Measurements from ENCODE around the gene CRIP1.

The CRIP1 gene

GRCh38 chr14:105532735-105533141 is 46.1 kb downstream of the CRIP1 start:
- TF ChIP-seq, protein P1, sequence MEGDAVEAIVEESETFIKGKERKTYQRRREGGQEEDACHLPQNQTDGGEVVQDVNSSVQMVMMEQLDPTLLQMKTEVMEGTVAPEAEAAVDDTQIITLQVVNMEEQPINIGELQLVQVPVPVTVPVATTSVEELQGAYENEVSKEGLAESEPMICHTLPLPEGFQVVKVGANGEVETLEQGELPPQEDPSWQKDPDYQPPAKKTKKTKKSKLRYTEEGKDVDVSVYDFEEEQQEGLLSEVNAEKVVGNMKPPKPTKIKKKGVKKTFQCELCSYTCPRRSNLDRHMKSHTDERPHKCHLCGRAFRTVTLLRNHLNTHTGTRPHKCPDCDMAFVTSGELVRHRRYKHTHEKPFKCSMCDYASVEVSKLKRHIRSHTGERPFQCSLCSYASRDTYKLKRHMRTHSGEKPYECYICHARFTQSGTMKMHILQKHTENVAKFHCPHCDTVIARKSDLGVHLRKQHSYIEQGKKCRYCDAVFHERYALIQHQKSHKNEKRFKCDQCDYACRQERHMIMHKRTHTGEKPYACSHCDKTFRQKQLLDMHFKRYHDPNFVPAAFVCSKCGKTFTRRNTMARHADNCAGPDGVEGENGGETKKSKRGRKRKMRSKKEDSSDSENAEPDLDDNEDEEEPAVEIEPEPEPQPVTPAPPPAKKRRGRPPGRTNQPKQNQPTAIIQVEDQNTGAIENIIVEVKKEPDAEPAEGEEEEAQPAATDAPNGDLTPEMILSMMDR (IDR thresholded peaks at IDR 0.05; ENCODE audit: insufficient read depth, low read length, poor library complexity, severe bottlenecking) = peak; percentile 68
- Histone ChIP-seq H3K27me3 (replicated peaks; ENCODE audit: control insufficient read depth, insufficient read depth, low read length) (no peaks in the 10 kb centered on the region; the same call in 1 of the 2 replicates), H3K36me3 (ENCODE audit: control insufficient read depth, insufficient read depth, low read length) (no peaks in the 10 kb centered on the region), H3K4me3 (replicated peaks; ENCODE audit: low read depth, low read length) (no peak overlapping the region)
- DNase-seq (ENCODE audit: extremely low read depth, insufficient read length) = no peak

DNA sequence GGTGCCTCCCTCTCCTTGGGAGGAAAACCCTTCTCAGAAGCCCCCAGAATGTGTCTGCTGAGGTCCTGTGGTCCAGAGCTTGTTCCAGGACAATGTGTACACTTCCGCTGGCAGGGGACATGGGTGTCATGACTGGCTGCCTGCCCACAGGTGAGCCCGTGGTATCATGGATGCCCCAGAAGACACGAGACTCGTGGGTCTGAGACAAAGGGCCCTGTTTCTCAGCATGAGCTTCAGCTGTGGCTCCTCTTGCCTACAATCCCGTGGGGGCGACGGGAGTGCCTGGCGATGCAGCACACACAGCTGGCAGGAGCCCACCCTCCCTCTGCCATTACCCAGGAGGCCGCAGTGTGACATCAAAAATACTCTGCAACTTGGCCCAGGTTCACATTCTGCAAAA is 46.7 kb downstream of the CRIP1 start:
- H3K36me3 ChIP-seq (ENCODE audit: control insufficient read depth, insufficient read depth, low read length) = no peaks in the 10 kb centered on the region
- TF ChIP-seq, protein P1 (IDR thresholded peaks at IDR 0.05; ENCODE audit: insufficient read depth, low read length, poor library complexity, severe bottlenecking) = no peak

DNA sequence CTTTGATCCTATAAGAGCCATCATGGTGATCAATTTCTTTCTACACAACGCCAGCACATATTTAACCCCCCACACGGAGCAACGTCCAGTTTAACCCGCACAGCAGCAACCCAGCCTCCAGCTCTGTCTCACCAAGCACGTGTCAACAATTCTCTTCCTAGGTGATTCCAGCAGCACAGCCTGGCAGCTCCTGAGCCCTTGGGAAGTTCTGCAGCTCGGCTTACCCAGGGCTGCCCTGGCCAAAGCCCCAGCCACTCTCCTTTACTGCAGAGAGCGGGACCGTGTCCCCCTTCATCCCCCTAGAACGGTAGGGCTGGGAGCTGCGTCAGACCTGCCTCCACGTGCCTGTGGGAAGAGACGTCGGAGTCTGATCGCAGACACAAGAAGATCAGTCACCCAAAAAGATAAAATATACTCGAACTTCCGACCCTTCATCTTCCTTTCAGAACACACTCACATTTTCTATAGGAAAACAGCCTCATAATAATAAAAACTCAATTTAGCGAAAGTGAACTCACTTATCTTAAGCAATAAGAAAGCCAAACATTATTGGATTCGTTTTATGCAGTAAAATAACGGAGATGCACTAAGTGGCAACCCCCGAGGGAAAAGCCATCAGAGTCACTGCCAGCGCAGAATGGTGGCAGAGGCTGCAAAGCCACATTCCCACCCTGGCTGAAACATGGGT is 47.3 kb downstream of the CRIP1 start:
- no peak for DNase-seq (ENCODE audit: extremely low read depth, insufficient read length)
- TF ChIP-seq, protein P1 (IDR thresholded peaks at IDR 0.05; ENCODE audit: insufficient read depth, low read length, poor library complexity, severe bottlenecking) = no peak
- no peak overlapping the region for H3K4me3 ChIP-seq (replicated peaks; ENCODE audit: low read depth, low read length)
- H3K36me3 ChIP-seq (ENCODE audit: control insufficient read depth, insufficient read depth, low read length) = no peaks in the 10 kb centered on the region
- no peaks in the 10 kb centered on the region; the same call in 1 of the 2 replicates for H3K27me3 ChIP-seq (replicated peaks; ENCODE audit: control insufficient read depth, insufficient read depth, low read length)

More for the DNA sequence above, 46.7 kb downstream of the CRIP1 start:
- Histone ChIP-seq H3K27me3 (replicated peaks; ENCODE audit: control insufficient read depth, insufficient read depth, low read length) (no peaks in the 10 kb centered on the region; the same call in 1 of the 2 replicates), H3K4me3 (replicated peaks; ENCODE audit: low read depth, low read length) (no peak overlapping the region)
- no peak for DNase-seq (ENCODE audit: extremely low read depth, insufficient read length)

- Histone ChIP-seq H3K27me3 (replicated peaks; ENCODE audit: control insufficient read depth, insufficient read depth, low read length) (no peaks in the 10 kb centered on the region; the same call in 1 of the 2 replicates), H3K36me3 (ENCODE audit: control insufficient read depth, insufficient read depth, low read length) (no peaks in the 10 kb centered on the region), H3K4me3 (replicated peaks; ENCODE audit: low read depth, low read length) (no peak overlapping the region)
- DNase-seq (ENCODE audit: extremely low read depth, insufficient read length) = no peak
- TF ChIP-seq, protein P1 (IDR thresholded peaks at IDR 0.05; ENCODE audit: insufficient read depth, low read length, poor library complexity, severe bottlenecking) = no peak
Measured at GRCh38 chr14:105534586-105534985, 47.9 kb downstream of the CRIP1 start.

- H3K36me3 ChIP-seq (ENCODE audit: control insufficient read depth, insufficient read depth, low read length) = no peaks in the 10 kb centered on the region
- no peak for DNase-seq (ENCODE audit: extremely low read depth, insufficient read length)
- TF ChIP-seq, protein P1 (IDR thresholded peaks at IDR 0.05; ENCODE audit: insufficient read depth, low read length, poor library complexity, severe bottlenecking) = no peak
- no peaks in the 10 kb centered on the region; the same call in 1 of the 2 replicates for H3K27me3 ChIP-seq (replicated peaks; ENCODE audit: control insufficient read depth, insufficient read depth, low read length)
- no peak overlapping the region for H3K4me3 ChIP-seq (replicated peaks; ENCODE audit: low read depth, low read length)
Measured at GRCh38 chr14:105536051-105536450, 49.4 kb downstream of the CRIP1 start.
